NCI-H1694 (cell line): ENCODE measurements around the gene RFX2.
"Not testable (repeated sequence)": the region's sequence is repeated elsewhere in the genome, so short reads cannot be mapped to it uniquely, and the experiment has no call there.

ENCODE experiments used
- DNase-seq: peaks from one replicate; lab custom pipeline; 2025; lab: John Stamatoyannopoulos, UW

Gene RFX2

DNA sequence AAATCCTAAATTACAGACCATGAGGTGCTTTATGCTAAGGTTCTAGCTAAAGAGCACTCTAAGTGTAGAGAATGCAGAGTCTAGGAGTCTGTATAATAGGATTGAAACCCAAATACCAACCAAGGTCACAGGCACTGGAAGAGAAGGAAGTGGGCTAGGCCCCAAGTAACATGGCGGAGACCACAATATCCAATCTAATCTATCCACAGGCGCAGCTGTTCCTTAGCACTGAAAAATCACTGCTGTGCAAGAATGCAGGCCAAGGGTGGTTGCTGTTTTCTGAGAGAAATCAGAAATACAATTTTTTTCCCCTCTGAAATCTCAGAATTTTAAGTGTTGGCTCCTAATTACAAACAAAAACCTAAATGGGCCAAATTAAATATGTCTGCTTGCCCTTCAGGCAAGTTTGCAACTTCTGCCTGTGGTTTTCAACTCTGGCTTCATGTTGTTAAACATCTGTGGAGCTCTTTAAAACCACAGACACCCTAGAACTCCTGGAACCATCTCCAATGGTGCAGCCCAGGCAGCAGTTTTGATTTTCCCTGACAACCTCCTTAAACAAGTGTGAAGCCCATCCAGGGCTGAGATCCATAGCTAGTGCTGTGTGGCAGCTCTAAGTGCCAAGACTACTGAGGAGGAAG lies 138.5 kb downstream of the RFX2 start:
- DNase-seq, result no peak

DNA sequence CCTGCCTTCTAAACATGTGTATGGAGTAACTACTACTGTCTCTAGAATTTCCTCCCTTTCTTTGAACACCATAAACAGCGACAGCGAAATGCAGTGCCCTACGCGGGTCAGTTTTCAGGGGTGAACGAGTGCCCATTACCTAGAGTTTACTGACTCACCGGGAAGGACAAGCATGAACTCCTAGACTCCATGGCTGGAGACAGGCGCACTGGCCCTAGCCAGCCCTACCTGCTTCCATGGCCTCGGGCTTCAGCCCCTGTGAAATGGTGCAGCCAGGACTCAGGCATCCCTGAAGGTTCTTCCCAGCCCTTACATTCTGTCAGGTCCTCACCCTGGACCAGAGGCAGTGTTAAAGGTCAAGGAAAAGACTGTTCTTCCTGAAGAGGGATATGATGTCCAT lies 140.8 kb downstream of the RFX2 start:
- no peak for DNase-seq

DNA sequence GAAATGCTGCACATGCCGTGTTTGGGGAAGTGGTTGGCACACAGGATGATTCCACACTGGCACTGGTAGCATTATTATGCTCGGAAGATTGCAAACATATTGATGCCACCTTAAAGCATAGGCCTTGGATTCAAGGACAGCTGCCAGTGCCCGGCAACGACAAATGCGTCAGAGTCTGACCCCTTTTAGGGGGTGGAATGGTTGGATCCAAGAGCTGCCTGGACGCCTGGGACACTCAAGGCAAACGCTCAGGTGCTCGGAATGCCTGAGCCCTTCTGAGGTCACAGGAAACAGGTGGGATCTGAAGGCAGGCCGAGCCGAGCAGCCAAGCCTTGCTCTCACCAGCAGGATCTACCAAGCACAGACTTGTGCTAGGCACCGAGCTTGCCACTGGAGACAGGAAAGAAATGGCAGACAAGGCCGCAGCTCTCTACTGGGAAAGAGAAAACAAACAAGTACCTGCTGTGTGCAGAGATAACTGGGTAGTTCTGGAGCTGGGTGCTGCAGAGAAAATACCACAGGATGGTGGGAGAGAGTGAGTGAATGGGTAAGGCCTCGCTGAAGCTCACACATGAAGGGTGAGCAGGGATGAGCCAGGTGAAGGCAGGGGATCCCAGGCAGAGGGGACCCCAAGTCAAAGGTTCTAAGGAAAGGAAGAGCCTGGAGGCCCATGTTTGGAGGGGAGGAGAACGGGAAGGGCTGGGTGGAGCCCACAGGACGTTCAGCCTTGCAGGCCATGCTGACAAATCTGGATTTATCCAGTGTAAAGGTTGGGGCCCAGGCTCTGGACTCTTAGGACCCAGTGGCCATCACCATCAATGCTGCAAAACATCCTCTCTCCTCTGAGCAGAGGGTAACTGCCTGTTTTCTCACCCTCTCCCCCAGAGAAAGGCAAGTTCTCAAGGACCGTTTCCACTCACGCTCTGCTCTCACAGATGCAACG lies 141.6 kb downstream of the RFX2 start:
- no peak for DNase-seq

DNA sequence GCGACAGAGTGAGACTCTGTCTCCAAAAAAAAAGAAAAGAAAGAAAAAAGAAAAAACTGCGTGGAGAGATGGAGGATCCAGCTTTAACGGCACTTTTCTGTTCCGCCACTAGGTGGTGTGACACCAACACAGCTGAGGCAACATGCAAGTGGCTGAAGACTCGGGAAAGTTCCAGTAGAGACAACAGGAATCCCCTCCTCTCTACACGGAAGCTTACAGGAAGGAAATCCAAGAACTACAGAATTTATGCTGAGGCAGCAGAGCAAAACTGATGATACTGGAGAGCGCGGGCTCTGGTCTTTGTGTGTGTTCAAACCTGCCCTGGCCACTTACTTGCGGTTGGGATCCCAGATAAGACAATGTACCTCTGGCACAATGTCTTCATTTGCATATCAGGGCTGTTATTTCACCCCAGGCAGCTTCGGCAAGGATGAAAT lies 142.3 kb downstream of the RFX2 start:
- DNase-seq, result peak; percentile 10

DNA sequence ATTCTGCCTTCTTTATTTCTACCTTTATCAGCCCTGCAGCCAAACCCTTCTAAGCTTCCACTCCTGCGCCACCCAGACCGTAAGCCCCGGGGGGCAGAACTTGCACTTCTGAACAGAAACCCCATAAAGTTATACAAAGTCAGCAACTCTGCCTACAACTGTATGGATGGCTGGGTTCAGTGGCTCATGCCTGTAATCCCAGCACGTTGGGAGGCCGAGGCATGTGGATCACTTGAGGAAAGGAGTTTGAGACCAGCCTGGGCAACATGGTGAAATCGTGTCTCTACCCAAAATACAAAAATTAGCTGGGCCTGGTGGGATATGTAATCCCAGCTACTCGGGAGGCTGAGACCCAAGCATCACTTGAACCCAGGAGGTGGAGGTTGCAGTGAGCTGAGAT lies 142.7 kb downstream of the RFX2 start:
- no peak for DNase-seq

DNA sequence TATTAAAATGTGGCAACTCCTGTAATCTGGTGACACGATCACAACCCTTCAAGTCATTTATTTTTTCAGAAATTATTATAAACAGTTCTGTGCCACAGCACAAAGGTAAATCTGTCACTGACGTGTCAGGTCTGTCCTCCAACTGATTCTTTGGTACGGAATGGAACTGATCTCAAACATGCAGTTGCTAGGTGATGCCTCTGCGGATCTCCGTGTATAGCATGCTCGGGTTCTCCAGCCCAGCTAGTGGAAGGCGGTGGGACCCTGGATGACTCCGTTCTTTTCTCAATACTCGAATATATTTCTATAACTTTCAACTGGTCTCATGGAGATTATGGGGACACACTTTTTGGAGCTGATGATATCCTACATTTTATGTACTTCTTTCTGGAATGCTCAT lies 143.4 kb downstream of the RFX2 start:
- DNase-seq, result no peak

DNA sequence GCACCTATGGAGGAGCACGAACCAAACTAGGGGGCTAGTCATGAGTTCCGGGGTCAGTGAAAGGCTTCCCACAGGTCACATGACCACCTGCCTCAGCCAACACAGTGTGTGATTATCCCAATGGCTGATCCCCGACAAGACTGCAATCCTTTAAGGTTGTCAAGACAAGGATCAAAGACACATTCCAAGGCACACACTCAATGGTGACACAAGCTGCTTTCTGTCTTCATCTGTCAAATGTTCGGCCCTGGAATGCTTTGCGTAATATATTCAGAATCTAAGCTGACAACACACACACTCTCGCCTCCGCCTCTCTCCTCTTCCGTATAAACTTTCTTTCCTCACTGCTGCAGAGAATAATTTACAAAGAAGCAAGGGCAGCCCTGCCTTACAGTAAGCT lies 144.1 kb downstream of the RFX2 start:
- DNase-seq, result no peak

DNA sequence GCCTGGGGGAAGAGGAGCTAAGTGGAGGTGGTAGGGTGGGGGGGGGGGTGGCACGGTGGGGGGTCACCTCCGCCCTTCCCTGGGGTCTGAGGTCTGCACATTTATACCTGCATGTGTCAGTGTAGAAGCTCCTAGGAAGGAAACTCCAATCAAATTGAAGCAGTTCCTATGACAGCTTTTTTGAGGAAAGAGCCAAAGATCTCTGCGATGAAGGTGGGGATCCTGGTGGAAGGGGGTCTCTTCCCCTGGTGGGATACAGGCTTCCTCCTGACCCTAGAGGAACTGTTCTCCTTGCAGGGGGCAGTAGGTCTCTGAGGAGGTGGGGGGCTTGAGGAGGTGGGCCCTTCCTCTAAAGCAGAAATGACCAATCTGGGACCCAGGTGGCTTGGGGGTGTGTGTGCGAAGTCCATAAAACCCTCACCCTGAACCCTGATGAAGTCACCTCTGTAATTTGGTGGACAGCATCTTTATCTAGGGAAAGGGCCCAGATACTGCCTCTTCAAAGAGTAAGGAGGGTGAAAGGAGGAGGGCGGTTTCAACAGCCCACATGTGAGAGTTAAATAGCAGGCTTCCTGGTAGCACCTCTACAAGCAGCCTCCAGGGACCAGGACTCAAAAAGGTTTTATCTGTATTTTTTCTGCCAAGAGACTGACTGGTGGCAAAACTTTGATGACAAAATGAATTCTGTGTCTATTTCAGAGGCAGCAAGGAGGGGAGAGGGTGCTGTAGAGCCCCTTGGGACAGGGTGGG lies 145.3 kb downstream of the RFX2 start:
- DNase-seq, result no peak

DNA sequence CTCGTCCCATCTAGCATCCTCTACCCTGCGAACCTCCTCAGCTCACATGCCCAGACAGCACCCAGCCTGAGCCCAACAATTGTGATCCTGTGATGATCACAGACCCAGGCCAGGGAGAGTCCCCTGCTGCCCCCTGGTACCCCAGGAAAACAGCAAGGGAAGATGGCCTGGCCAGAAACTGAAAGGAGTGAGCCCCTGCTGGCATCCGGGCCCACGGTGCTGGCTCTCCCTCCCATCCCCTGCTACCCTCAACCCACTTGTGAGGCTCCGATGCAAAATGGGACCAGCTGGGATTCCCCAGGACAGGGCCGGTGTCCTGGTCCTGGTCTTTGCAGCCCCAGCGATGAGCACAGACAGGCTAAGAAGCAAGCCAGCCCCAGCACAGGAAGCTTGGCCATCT lies 146.4 kb downstream of the RFX2 start:
- no peak for DNase-seq

DNA sequence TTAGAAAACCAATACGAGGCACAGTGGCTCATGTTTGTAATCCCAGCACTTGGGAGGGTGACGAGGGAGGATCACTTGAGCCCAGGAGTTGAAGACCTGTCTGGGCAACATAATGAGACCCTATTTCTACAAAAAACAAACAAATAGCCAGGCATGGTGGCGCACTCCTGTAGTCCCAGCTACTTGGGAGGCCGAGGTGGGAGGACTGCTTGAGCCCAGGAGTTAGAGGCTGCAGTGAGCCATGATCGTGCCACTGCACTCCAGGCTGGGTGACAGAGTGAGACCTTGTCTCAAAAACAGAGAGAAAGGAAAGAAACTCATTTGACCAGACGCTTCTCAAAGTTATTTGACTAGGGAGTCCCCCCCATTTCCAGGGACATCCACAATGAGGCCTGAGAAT lies 147.0 kb downstream of the RFX2 start:
- not testable (repeated sequence) for DNase-seq

DNA sequence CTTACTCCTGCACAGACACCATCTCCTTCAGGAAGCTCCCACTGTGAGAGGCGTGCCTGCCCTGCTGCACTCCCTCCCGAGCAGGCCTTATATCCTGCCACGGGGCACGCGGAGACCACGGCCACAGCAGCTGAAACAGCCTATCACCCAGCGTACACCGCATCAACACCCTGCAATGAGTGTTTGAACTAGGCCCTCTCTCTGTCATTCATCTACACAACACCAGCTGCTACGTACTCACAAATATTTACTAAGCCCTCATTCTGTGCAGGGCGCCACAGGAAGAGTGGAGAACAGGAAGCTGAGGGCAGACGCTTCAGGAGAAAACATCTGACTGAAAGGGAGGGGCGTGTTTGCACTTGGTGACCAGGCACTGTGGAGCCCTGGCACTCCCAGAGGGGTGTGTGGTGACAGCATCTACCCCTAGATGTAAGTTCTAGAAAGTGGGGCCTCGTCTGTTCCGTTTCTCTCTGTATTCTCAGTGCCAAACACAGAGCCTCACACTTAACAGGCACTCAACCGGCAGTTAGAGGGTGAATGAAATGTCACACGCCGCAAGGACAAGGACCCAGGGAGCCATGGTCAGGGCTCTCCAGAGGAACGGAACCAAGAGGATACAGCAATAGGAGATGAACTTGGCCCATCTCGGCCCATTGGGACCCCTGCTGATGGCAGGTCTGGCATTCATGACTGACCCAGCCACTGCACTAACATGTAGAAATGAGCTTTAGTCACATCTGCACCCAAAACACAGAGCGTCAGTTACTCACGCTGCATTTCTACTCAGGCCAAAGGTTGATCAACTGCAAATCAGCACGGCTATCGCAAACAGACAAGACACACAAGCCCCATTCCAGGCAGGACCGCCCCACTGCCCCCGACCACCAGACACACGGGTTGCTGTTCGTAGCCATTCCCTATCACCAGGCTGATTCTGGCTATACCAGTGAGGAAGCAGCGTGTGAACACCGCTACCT lies 148.0 kb downstream of the RFX2 start:
- peak; percentile 83 for DNase-seq

DNA sequence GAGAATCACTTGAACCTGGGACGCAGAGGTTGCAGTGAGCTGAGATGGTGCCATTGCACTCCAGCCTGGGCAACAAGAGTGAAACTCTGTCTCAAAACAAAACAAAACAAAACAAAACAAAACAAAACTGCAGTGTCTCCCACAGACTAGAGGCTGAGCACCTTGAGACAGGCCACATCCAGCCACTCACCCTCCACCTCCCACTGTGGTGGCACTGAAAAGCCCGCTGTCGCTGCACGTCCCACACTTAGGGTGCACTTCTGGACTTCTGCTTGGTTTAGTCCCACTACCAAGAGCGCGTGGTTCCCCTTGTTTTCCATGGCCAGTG lies 148.7 kb downstream of the RFX2 start:
- DNase-seq, result not testable (repeated sequence)

DNA sequence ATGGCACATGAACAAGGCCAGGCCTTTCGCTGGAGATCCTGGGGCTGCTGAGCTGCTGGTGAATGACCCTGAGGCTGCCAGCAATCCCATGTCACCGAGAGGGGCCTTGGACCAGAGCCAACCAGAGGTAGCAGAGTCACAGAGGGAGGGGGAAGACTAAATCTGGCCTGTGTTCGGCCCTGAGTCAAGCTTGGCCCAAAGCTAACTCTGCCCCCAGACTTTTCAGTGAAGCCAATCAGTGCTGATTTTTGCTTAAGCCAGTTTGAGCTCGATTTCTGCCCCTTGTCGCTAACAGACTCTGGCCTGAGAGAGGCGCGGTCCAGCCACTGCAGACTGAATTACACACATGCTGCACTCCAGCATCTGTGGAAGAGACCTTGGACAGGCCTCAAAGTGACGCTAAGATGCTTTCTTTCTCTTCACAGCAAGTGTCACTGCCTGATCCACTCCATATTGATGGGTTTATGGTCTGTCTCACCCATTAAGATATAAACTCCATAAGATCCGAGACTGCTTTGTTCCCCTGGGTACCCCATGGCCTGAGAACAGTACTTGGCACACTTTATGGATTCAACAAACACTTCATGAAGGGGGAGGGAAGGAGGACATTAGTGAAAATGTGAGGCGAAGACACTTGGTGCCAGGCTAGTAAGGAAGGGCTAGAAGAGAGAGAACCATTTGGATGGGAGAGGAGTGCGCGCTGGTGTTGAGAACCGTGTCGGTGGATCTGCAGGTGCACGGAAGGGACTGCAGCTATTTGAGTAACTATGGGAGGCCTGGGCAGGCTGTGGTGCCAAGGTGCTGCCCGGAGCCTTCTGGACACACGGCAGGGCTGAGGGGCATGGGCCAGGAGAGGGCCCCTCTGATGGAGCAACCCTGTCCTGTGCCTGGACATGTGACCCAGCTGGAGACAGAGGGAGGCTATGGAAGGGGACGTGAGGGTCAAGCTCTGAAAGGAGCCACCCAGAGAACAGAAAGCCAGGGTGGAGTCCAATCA lies 150.0 kb downstream of the RFX2 start:
- no peak for DNase-seq

DNA sequence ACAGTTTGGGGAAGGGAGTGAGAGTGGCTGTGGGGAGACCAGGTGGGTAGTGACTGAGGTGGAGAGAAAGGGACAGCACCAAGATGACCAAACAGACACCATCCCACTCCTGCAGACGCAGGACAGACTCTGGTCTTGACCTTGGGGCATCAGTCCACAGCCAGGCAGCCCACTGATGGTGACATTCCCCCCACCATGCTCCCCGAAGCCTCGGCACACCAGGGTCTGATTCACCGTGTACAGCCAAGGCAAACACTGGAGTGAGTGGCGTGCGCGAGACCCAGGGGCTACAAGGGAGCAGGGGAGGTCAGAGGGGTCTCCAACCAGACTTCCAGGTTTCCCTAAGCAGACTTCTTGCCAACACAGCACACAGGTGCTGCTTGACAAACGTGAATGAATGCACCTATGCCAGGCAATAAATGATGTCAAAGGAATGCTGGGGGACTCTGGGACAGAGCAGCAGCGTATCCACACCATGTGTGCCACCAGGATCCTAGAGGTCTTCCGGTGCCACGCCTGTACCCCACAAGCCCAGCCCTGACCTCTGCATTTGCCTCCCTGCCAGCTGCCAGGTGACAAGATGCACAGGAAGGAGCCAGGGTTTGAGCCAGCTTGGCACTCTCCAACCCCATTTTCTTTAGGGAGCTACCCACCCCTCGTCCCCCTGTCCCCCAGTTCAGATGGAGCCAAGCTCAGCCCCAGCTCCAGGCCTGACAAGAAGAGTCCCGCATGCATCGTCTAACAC lies 150.9 kb downstream of the RFX2 start:
- DNase-seq, result no peak

DNA sequence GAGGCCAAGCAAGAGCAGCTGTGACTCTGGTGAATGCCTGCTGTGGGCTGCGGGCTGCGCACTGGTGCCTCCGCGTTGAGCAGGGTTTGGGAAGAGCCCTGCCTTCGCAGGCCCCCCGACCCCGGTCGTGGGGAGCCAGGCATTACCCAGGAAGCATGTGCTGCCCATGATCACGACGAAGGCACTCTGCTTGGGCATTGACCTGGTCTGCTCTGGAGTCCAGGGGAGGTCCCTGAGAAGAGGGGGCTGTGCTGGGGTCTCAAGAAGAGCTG lies 151.5 kb downstream of the RFX2 start:
- DNase-seq, result no peak

DNA sequence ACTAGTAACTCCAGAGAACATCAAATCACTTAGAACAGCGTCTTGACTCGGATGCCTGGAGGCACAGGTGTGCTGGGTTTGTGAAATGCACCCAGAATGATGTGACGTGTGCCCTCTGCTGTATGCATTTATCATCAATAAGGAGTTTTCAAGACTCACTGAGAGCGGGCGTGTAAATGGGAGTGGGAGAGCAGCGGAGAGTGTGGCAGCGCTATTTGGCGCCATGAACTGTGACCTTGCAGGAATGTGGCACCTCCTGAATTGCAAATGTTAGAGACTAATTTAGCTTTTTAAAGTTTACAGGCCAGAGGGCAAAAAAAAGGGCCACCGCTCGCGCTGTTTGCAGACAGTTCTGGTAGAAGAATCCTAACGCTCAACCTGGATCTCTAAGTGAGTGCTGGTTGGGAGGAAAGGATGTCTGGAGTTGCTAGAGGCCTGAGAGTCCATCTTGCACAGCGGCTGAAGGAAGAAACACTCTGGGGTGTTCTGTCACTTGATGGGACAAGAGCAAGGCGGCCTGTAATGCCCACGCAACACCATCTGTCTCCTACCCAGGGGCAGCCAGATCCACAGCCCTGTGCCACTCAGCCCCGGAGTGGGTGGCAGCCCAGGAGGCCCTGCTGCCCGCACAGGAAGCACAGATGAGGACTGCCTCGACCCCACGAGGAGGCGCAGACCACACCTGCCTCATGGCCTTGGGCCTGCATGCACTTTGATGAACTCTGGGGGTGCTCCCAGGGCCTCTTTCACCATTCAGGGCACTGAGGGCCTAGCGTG lies 152.0 kb downstream of the RFX2 start:
- no peak for DNase-seq

DNA sequence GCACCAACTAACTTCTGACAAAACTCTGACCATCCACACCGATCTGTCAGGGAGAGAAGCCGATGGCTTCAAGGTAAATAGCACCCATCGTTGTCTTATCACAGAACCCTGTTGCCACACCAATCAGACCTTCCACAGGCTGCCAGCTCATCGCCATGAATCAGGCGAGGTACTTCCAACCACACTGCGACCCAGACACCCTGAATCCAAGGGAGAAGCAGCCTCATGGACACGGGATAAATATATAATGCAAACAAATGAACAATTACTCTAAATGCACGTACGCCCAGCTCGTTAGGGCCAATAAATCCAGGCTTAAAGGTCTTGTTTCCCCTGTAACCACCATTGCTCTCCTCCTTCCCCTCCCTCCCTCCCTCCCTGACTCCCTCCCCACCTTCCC lies 153.1 kb downstream of the RFX2 start:
- DNase-seq, result no peak

DNA sequence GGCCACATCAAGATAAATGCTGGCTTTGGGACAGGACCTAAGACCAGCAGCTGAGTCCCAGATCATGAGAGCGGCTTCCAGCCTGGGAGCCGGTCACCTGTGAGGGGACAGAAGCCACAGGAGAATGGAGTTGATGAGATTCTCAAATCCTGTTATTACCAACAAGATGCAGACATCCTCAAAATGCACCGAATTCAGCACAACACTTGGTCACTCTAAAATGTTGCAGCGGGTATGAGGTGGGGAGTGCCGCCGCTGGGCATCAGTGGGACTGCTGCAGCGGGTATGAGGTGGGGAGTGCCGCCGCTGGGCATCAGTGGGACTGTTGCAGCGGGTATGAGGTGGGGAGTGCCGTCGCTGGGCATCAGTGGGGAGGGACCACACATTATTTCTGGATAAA lies 153.6 kb downstream of the RFX2 start:
- no peak for DNase-seq

DNA sequence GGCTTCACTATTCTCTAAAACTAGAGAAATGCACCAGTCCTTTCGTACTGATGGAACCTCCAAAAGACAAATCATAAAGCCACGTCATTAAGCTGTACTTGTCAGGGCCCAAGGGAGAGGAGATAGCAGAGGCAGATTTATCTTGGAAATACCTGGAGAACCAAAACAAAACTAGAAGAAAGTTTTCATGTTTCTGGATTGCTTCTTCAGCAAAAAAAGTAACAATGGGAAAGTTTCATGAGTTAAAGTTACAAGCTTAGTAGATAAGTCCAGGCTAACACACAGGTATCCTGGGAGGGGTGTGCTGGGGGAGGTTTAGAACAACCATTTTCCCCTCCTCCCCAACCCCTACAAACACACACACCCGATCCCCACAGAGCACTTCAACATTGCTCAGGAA lies 154.0 kb downstream of the RFX2 start:
- DNase-seq, result no peak
